Measurements from ENCODE around the gene VEPH1. TPM values are rescaled to one million over a fixed set of nuclear protein-coding genes. Genes with fewer than 3 reads are reported as not detected.

The VEPH1 gene
- total RNA-seq, 1 donor from 2014 or later: 6.4 TPM

- no peak for DNase-seq
Measured at GRCh38 chr3:157427901-157428300, 75.3 kb downstream of the VEPH1 start.

DNA sequence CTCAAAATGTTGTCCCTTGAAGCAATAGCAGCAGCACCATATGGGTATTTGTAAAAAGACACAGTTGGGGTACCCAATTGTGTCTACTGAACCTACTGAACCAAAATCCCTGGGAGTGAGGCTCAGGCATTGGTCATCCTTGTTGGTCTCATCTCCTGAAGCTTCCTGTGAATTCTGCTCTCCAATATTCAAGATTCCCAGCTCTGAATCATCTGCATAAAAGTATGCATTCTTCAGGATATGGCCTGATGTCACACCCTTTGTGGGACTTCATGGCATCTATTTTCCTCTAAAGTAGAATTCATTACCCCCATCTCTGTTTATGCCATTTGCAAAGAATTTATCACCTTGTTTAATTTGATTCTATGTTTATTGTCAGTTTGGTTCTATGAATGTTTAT, 79.9 kb downstream of the VEPH1 start:
- no peak for DNase-seq

GRCh38 chr3:157420606-157421130, 82.5 kb downstream of the VEPH1 start:
- no peak for DNase-seq

GRCh38 chr3:157418104-157418503, 85.1 kb downstream of the VEPH1 start:
- DNase-seq: no peak

DNA sequence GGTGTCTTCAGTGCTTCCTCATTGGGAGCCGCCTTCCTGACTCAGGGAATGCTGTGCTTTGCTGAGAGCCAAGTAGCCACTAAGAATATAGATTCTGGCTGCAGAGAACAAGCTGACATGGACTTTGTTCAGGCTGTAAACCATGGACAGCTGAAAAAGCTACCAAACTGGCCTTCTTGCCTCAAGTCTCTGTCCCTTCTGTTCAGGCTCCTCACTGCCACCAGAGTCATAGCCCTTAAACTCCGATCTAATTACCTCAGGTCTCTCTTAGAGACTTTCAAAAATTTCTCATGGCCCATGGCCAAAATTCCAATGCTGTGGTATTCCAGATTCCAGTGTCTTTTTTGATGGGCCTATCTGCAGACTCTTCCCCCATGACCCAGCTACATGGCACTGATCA, 86.0 kb downstream of the VEPH1 start:
- no peak for DNase-seq

DNA sequence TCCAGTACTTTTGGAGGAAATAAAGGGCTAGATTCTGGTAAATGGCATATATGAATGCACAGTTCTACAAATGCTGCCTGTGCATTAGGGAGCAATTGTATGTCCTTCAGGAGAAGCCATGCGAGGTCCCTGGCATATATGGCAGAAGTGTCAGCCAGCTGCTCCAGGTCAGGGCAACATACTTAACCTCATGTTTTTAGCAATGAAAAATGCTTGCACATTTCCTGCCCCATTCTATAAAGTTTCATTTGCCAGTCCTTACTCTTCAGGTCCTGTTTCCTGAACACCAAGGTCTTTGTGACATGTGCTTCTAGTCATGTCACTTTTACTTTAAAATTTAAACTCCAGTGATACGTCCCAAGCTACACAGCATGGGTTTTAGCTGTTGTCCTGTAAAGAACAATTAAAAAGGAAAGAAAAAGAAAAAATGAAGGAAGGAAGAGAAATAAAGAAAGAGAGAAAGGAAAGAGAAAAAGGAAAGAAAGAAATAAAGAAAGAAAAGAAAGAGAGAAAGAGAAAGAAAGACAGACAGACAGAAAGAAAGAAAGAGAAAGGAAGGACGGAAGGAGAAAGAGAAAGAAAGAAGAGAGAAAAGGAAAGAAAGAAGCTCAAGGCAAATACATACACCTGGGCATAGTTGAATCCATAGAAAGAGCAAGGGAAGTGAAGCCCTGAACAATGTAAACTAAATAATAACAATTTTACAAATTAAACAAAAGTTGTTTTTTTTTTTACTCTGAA, 86.7 kb downstream of the VEPH1 start:
- DNase-seq: no peak

DNA sequence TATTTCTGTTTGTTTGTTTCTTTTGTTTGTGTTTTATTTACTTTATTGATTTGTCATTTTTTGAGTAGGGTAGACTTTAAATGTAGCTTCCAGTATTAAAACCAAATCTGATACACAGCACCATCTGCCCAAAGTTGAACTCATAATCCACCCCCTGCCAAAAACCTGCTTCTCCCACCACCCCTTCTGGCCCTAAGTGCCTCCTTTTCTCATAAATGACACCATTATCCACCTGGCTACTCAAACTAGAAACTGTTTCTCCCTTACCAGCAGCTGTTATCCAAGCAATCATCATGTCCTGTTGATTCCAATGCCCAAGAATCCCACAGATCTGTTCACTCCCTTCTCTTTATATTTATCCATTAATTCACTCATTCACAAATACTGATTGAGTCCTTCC, 88.4 kb downstream of the VEPH1 start:
- DNase-seq: no peak

- no peak for DNase-seq
Measured at GRCh38 chr3:157412323-157412855, 90.8 kb downstream of the VEPH1 start.

DNA sequence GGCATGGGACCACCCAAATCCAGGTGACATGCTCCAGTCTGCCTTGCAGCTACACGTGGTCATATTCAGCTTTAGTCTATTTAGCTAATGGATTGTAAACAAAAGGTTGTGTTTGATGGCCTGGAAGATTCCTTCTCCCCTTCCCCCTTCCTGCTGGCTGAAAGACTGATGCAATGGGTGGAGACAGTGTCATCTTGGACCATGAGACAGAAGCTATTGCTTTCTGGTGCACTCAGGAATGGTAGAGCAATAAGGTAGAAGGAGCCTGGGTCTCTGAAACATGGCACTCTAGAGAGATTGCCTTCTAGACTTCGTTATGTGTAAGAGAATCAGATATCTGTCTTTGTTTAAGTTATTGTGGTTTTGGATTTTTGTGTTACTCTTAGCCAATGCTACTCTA, 92.3 kb downstream of the VEPH1 start:
- no peak for DNase-seq

GRCh38 chr3:157409516-157409915, 93.7 kb downstream of the VEPH1 start:
- DNase-seq: no peak

DNA sequence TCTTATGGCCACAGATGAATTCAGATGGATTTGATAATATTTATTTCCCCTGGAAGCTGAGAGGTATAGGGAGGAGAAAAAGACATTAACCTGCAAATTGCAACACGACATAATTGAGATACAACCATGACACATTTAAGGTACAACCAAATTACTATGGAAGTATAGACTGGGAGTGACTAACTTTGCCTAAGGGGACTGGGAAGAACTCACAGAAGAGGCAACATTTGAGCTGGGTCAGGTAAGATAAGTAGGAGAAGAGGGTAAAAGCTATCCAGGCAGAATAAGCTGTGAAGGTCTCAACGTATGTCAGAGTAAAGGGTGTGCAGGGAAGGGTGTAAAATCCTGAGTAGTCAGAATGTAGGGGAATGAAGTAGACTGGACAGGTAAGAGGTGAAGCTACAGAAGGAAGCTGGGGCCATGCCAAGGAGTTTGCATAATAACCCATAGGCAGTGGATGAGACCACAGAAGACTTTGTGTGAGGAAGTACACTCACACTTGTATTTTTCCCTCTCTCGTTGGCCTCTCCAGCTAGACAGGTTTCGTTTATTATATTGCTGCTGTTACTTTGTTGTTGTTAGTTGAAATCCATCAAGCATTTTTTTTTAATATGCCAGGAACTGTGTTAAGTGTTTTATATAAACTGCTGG, 94.6 kb downstream of the VEPH1 start:
- DNase-seq: no peak

DNA sequence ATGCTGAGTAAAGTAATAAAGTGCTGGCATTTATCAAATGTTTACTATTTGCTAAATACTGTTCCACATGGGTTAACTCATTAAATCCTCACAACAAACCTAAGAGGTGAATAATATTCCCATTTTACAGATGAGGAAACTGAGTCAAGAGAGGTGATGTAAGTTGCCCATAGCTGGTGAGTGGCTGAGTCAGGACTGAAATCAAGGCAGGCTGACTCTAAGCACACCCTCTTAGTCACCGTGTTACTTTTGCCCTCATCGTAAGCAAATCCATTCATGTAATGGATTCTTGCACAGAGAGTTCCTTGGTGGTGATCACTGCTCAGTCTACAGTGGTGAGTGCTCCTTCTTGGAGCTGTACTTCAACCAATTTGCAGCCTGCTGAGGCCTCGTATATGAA, 95.4 kb downstream of the VEPH1 start:
- no peak for DNase-seq

GRCh38 chr3:157406394-157406793, 96.8 kb downstream of the VEPH1 start:
- DNase-seq: no peak

GRCh38 chr3:157405457-157405856, 97.8 kb downstream of the VEPH1 start:
- DNase-seq: no peak

GRCh38 chr3:157404381-157404780, 98.8 kb downstream of the VEPH1 start:
- DNase-seq: no peak

GRCh38 chr3:157398598-157398997, 104.6 kb downstream of the VEPH1 start:
- no peak for DNase-seq

GRCh38 chr3:157394411-157394810, 108.8 kb downstream of the VEPH1 start:
- DNase-seq: no peak

- DNase-seq: no peak
Measured at GRCh38 chr3:157393113-157393512, 110.1 kb downstream of the VEPH1 start.

- DNase-seq: no peak
Measured at GRCh38 chr3:157392104-157392503, 111.1 kb downstream of the VEPH1 start.

DNA sequence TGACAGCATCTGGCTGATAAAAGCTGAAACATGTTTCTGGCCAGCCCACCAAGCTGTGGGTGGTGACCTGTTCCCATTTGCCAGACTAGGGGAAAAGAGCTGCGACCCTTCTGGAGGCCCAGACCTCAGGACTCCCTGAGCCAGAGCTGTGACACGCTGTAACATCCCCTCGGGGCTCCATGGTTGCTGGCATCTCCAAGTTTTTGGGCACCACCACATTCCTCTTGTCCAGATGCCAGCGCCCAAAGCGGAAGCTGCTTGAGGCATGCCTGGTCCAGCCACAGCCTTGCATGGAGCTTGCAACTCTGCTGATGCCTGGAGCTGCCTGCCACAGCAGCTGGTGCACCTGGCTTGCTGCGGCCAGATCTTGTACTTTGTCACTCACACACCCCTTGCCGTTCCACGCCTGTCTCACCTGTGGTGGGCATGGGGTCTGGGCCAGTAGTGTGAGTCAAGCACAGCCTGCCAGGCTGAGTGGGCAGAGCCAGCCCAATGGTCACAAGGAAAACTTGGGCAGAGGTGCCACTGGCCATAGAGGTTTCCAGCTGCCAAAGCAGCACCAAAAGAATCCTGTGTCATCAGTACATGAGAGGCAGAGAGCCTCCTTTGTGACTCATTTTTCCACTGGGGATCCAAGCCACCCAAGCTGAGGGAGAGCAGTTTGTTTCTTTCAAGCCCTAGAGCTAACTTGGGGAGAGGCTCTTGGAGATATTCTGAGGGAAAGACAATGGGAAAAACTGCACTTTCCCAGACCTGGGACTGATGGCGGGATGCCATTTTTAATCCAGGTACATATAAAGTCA, 112.3 kb downstream of the VEPH1 start:
- no peak for DNase-seq

GRCh38 chr3:157388976-157389375, 114.2 kb downstream of the VEPH1 start:
- DNase-seq: no peak

DNA sequence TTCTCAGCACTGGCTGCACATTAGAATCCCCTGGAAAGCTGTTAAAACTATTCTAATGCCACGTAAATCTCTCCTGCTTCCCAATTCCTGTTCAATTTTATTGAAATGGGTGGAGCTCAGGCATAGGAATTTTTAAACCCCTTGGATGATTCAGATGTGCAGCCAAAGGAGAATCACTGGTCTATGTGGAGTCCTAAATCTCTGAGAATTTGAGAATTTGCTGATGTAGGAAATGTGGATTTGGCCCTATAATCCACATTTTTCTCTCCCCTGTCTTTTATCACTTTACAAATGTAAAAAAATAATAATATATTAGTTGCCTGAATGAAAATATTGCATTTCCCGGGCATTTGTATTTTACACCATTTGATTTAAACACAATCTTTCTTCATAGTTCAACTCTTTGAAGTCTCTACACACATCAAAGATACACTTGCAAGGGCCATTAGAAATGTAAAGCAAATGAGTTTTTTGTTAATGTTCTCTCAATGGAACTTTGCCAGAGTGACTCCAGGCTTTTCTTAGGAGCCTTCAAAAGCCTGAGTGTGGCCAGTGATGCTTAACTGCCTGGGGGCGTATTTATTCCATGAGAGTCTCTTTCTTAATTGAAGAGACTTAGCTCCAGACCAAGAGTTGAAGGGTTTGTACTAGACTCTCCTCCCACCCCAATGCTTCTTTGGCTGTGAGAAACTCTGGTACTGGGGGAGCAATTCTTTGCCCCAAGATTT, 115.3 kb downstream of the VEPH1 start:
- DNase-seq: no peak

All from skin of body (tissue), 2 donors.